ENCODE measurements around the gene SRGAP1.
A peak's percentile ranks its signal among the peaks of the same experiment; 100 is the strongest.
"Not testable (repeated sequence)": the region's sequence is repeated elsewhere in the genome, so short reads cannot be mapped to it uniquely, and the experiment has no call there.

The SRGAP1 gene

DNA sequence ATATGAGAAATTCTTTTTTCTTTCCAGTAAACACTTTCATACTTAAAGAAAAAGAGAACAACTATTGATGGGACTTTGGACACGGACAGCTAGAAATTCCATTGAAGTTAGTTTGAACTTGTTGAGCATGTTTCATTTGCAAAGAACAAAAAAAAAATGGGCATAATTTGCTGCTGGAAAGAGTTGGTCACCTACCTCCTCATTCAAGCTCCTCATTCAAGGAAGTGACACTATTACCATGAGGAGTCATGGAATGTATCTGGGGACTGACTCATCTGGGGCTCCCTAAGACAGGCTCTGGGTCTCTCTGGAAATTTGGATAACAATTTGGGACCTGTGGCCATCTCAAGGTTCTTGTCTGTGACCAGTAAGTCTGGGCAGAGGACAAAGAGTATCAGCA, 327.2 kb downstream of the SRGAP1 start:
- no peak for DNase-seq (ENCODE audit: low spot score)

DNA sequence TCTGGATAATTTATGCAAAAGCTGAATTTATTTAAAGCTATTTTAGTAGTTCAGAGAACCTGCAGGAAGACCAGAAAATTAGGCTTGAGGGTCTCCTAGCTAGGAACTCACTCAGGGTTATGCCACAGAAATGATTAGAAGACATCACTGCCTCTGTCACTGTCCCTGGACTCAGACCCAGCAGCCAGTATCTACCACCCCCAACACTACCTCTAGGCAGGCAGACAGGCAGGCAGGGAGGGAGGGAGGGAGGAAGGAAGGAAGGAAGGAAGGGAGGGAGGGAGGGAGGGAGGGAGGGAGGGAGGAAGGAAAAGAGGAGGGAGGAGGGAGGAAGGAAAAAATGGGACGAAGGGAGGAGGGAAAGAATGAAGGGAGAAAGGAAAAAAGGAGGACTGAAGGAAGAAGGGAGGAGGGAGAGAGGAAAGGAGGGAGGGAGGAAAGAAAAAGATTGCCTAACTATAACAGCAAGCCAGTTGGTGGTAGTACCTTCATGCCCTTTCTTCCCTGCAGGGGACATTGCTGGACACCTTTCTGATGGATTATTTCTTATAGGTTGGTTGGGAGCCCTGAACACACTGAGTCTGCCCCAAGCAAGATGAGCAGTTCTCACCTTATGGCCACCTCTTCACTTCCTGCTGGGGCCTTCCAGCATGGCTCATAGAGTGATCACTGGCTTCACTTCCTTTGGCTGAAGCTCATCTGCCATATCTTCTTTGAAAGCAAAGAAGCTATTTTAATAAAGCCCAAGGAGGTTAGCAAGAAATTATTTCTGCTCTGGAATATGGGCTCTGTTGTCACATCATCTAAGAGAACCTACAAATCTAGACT, 327.9 kb downstream of the SRGAP1 start:
- no peak for DNase-seq (ENCODE audit: low spot score)

DNA sequence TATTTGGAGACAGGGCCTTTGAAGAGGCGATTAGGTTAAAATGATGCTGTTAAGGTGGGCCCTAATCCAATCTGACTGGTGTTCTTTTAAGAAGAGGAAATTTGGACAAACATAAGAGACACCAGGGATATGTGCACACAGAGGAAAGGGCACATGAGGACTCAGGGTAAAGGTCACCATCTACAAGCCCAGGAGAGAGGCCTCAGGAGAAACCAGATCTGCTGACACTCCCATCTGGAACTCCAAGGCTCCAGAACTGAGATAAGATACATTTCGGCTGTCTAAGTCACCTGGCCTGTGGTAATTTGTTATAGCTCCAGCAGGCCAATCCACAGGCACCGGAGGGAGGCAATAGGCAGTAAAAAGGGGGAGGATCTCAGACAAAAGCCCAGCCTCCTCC, 329.0 kb downstream of the SRGAP1 start:
- no peak for DNase-seq (ENCODE audit: low spot score)

DNA sequence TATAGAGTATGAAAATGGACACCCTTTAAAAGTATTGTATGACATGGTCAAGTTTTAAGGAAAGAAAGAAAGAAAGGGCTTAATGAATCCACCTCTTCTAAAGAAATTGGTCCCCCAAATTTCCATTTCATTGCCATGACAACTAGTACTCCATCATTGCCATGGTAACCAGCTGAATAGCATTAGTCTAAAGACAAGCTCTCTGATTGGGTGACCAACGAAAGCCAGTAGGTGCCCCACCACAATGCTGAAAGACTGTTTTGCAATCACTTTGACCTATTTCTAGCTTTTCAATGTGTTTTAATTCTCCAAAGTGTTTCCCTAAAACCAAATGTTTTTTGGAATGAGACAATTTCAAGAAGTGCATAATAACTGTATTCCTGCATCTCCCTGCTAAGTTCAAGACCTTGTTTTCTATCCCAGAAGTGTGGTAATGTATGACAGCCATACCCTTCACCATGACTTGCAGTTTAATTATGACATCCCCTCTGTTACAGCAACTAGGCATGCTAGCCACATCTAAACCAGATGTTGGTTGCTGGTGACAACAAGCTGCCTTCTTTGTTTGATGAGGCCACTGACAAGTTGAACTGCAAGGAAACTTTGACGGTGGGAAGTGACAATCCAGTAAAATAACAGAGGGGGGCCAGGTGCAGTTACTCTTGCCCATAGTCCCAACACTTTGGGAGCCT, 330.9 kb downstream of the SRGAP1 start:
- no peak for DNase-seq (ENCODE audit: low spot score)

DNA sequence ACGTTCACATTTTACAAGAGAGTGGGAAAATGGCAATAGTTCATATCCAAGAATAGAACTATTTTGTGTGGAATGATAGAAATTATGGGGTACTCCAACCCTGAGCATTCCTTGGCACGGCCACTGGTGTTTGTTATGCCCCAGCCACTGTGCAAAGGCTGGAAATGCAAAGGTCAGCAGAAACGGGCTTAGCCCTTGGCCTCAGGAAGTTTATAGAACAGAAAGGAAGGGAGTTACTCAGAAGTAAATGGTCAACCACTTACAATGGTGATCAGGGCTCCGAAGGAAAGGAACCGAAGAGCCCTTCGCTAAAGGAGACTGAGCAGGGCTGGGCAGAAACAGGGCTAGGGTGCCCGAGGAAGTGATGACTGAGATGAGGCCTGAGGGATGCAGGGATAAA, 332.5 kb downstream of the SRGAP1 start:
- no peak for DNase-seq (ENCODE audit: low spot score)

DNA sequence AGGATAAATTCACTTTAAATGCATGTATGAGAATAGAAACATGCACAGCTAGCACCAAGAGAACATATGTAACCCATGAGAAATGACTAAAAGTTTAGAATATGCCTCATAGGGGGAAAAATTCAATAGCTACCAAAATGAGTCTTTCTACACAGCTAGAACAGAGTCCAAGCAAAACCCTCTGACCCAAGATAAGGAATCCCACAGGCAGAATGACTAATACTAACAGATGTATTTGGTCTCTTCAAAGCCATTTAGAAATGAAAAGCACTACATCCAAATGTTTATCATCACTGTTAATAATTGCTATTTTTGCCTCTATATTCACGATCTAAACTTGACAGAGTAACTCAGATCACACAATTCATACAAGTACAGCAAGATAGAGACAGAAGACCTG, 333.6 kb downstream of the SRGAP1 start:
- no peak for DNase-seq (ENCODE audit: low spot score)

DNA sequence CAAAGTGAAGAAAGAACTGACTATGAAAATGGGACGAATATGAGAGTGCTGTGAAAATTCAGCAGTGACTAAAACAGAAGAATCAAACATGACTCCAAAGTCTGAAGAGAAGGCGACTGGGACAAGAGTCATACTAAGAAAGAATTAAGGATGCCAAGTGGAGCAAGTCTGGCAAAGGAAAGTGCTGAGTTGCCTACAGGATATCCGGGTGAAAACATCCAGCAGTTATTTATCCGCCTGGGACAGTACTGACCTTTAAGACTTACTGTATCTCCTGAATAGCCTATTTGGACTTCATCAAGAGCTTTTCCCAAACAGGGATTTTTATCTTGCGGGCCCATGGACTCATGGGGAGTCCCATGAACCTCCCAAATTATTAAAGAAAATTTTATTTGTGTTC, 336.5 kb downstream of the SRGAP1 start:
- DNase-seq (ENCODE audit: low spot score): no peak

DNA sequence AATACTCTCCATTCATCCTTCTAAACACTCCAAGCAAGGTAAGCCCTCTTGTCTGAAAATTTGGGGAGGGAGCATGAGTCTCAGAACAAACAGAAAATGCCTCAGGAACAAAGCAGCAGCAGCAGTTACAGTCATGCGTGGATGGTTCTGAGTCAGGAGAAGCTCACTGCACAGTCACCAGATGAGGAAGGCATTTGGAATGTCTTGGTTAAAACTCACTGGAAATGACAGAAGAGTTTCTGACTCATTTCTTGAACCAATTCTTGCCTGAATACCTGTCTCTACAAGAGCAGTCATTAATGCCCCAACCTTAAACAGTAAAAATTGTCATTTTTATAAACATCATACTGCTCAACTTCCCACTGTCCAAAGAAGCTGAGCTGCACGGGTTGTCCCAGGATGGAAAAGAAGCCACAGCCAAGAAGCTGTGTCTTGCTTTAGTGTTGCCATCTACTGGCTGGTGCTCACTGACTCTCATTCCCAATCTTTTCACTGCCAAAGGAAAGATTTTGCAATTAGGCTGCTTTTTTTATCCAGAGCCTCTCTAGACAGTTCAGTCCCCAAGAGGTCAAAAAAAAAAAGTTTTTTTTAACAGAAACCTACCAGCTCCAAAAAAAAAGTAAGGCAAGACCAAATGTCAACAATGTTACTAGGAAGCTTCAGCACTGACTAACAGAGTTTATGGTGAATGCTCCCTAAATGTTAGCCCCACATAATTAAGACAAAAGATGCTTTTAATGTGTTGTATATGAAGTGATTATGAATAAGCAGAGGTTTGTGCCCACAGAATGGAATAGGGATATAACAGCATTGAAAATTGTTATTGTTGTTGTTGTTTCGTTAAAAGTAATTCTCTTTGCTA, 337.2 kb downstream of the SRGAP1 start:
- peak; percentile 70 for DNase-seq (ENCODE audit: low spot score)

DNA sequence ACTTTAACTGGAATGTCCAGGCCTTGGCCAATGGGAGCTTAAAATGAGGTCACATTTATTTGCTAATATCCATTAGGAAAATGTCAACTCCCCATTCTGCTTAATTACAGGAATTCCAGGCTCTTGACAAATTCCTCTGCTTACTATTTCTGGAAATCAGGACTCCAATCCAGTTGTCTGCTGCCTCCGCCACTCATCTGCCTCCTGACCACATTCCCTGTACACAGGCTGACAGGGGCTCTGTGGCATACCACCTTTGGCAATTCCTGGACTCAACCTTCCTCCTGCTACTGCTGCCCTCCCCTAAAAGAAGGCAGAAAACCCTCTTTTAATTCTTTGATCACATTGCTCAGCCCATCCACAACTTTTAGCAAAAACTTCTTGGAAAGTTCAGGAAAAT, 339.7 kb downstream of the SRGAP1 start:
- no peak for DNase-seq (ENCODE audit: low spot score)

DNA sequence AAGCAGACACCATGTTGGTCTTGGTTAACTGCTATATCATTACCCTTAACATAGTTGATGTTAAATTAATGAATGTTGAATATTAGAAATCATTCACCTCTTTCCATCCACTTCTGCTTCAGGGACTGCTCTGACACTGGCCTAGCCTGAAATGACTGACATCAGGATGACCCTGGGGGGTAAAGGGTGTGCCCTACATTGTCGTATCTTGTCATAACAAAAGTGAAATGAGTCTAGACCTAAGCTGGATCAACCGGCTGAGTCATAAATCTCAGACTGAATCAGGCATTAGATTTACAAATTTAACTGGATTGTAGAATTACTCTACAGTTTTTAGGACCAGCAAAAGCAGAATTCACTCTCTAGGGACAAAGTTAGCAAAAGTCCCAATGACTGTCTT, 342.3 kb downstream of the SRGAP1 start:
- no peak for DNase-seq (ENCODE audit: low spot score)

DNA sequence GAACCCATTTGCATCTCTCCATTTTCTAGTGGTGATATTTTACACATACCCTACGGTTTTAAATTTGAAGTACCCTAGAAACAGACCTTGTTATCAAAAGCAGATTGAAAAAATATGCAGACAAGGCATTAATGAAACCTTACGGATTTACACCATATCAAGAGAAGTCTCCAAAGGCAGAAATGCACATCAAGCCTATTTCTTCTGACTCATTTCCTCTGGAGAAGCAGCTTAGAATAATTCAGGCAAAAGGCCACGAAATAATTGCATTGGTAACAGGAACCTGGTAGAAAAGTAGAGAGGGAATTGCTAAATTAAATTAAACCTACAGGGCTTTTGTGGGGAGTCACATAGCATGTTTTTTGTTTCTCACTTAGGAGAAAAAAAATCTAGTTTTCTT, 342.9 kb downstream of the SRGAP1 start:
- no peak for DNase-seq (ENCODE audit: low spot score)

DNA sequence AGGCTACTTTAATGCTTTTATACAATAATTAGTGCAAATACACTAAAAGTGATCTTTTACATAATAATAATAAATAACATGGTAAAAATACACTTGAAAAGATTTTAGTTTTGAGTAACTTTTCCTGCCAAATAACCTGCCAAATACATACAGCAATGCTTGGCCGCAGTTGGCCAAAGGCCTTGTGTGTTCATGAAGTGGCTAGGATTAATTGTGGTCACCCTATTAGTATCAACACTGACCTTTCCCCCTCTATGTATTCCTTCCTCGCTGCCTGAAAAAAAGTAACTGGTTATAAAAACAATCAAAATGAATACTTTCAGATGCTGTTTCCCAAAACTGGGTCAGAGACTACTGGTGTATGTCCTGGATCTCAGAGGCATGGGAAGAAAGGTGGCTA, 343.3 kb downstream of the SRGAP1 start:
- no peak for DNase-seq (ENCODE audit: low spot score)

DNA sequence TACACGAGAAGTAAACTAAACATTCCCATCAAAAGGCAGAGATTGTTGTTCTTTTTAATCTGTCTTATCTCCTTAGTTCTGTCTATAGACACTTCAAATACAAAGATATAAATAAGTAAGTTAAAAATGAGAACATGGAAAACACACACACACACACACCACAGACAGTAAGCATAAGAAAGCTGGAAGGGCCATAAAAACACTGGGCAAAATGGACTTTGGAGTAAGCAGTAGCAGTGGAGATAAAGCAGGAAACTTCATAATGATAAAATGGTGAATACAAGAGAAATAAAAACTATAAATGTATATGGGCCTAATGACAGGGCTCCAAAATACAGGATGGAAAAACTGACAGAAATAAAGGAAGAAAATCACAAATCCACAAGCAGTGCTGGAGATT, 345.0 kb downstream of the SRGAP1 start:
- DNase-seq (ENCODE audit: low spot score): no peak

DNA sequence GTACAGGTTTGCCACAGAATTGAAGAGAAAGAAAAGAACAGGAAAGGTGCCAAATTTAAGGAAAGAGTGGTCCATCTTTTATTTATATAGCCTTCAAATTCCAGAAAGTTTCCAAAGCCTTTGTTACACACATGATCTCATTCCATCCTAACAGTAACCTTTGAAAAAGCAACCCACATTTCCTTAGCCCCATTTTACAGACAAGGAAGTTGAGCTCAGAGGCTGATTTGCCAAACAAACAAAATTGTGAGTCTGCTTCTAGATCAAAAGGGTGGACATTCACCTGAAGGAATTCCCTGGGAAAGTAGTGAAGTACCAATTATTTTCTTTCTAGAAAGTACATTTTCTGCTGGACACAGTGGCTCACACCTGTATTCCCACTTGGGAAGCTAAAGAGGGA, 345.6 kb downstream of the SRGAP1 start:
- no peak for DNase-seq (ENCODE audit: low spot score)

DNA sequence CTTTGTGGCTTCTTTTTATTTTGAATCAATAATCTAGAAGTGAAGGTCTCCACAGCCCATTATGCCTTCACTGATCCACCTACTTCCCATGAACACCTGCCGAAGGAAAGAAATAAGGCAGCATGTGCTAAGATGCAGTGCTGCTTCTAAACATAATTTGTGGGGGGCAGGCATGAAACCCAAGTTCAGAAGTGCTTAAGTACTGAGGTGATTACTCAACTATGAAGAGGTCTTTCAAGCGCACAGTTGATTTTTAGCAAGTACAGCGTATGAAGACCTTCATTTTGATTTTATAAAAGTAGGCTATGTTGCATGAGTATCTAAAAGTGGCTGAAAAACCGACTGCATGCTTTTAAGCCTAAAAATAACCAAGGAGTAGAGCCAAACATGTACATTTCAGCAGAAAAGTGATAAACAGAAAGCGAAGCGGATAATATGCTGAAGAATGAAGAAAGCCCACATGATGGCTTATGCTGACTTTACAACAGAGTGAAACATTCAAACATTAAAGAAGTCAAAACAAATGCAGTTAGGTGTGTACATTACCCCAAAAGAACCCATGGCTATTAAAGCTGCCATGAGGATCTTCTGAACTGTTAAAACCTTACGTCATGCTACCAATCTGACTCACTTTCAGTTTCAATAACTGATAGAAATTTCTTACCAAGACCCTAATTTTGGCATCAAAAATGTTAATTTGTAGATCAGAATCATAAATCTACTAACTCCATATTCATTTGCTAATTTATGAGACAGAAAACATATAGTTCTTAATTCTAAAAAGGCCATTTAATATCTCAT, 348.3 kb downstream of the SRGAP1 start:
- no peak for DNase-seq (ENCODE audit: low spot score)

DNA sequence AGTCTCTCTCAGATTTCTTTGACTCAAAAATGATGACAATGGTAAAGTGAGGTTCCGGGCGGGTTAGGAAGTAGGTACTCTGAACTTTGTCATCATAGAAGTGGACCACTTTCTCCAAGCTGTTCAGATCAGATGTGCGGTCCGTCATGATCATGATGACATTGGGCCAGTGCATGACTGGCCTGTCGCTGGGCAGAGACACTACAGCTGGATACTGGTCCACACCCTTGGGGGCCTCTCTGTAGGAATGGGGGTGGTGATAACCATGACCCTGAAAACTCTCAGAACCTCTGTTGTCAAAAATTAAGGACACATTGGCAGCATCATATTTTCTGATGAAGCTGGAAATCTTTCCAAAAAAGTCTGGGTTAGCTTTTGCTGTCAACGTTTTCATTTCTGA, 349.4 kb downstream of the SRGAP1 start:
- no peak for DNase-seq (ENCODE audit: low spot score)

DNA sequence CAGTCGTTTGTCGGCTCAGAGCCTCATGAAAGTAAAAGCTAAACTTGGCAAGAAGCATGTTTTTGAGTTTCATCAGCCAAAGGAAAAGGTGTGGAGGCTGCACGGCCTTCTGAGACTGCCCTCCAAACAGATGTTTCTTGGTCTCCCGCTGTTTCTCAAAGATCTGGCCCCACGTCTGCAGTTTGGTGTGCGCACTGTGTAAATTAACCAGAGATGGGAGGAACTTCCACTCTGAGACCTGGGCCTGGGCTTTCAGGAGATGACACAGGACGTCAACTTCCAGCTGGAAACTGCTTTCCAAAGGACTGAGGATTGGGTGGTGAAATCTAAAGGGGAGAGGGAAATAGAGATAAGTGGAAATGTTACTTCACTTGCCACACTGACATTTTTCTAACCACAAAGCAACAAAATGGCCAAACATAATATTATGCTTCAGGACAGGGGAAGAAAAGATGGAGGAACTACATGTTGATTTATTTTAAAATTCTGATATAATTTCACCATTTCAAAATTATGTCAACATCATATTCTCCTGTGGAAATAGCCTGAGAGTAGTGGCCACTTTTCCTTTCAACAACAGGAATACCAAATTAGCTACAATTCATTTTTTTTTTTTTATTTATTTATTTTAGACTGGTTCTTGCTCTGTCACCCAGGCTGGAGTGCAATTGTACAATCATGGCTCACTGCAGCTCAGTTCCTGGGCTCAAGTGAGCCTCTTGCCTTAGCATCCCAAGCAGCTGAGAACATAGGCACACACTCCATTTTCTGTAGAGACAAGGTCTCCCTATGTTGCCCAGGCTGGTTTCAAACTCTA, 350.0 kb downstream of the SRGAP1 start:
- DNase-seq (ENCODE audit: low spot score): no peak

DNA sequence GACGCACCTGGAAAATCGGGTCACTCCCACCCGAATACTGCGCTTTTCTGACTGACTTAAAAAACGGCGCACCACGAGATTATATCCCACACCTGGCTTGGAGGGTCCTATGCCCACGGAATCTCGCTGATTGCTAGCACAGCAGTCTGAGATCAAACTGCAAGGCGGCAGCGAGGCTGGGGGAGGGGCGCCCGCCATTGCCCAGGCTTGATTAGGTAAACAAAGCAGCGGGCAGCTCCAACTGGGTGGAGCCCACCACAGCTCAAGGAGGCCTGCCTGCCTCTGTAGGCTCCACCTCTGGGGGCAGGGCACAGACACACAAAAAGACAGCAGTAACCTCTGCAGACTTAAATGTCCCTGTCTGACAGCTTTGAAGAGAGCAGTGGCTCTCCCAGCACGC, 351.3 kb downstream of the SRGAP1 start:
- not testable (repeated sequence) for DNase-seq (ENCODE audit: low spot score)

DNA sequence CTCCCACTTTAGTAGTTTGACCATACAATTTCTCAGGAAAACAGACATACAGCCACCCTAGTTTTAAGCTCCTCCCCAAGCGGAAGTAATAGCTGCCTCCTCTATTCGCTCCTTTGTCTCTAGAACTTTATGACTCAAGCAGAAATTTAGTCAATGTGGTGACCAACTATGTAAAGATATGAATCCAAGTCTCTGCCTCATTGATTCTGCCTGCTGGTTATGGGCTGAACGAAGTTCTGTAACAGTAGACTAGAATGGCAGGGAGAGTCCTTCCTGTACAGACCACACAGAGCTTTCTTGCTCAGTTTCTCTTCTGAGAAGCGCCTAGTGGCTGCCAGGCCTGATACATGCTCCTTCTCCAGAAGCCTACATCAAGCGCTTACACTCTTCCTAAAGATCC, 358.5 kb downstream of the SRGAP1 start:
- DNase-seq (ENCODE audit: low spot score): no peak

DNA sequence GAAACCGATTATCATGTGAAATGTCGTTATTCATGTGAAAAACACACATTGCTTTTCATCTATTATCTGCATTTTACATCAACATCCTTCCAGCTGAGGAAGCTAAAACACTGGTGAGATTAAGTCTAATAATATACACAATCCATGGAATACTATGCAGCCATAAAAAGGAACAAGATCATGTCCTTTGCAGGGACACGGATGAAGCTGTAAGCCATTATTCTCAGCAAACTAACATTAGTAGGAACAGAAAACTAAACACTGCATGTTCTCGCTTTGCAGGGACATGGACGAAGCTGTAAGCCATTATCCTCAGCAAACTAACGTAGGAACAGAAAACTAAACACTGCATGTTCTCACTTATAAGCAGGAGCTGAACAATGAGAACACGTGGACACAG, 359.3 kb downstream of the SRGAP1 start:
- DNase-seq (ENCODE audit: low spot score): no peak

DNA sequence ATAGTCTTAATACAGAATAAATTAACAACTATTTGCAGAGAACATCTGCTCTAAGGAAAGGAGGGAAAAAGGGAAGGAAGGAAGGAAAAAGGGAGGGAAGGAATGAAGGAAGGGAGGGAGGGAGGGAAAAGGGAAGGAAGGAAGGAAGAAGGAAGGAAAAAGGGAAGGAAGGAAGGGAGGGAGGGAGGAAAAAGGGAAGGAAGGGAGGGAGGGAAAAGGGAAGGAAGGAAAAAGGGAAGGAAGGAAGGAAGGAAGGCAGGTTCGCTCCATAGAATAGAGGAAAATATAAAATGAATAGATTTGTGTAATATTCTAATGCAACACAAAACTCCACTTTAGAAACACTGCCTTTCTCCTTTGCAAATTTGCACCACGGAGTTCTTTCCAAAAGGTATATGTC, 361.0 kb downstream of the SRGAP1 start:
- no peak for DNase-seq (ENCODE audit: low spot score)
